Jurkat, Clone E6-1 (cell line): ENCODE measurements around the gene SRGAP2C.
"Not testable (repeated sequence)": the region's sequence is repeated elsewhere in the genome, so short reads cannot be mapped to it uniquely, and the experiment has no call there.

Experiments used
- DNase-seq: peaks from one replicate; pipeline ENCODE4 v3.0.0-alpha.2; 2011; ENCODE audit warnings: low read depth, low spot score
- H3K4me3 ChIP-seq: 2 replicates; pipeline ENCODE4 v1.5.1; 2011; ENCODE audit warnings: mild to moderate bottlenecking, low read length, control low read depth, moderate library complexity

Gene SRGAP2C

DNA sequence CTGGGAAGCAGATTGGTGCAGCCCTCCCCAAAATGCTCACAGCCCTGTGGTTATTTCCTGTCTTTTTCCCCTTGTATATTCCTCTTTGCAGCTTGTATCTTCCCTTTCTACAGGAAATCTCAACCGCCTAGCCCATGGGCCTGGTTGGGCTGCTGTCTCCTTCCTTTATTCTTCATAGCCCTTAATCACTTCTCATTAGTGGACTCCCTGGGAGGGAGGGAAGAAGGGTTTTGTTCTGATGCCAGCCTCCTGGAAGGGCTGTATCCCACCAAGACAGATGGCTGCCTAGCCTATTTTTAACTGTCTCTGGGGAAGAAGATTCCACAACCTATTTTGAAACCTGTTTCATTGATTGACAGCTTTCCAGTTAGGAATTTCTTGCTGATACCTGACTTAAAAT, 31.9 kb downstream of the SRGAP2C start:
- DNase-seq, H3K4me3 ChIP-seq: not testable (repeated sequence)

DNA sequence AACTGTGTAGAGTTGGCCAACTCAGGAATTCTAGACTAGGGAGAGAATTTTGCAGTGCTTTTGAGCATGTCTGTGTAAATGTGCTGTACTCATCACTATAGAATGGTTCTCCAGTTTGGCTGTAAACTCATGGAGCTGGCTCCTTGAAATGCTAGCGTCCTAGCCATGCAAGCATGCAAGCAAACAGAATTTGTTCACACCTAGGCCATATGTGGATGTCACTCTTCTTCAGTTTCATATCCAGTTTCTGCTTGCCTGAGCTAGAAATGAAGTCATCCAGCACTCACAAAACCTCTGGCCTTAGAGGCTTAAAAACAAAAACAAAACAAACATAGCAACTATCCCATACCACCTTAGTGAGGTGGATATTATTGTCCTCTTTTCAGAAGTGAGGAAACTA, 37.0 kb downstream of the SRGAP2C start:
- H3K4me3 ChIP-seq, DNase-seq: not testable (repeated sequence)

DNA sequence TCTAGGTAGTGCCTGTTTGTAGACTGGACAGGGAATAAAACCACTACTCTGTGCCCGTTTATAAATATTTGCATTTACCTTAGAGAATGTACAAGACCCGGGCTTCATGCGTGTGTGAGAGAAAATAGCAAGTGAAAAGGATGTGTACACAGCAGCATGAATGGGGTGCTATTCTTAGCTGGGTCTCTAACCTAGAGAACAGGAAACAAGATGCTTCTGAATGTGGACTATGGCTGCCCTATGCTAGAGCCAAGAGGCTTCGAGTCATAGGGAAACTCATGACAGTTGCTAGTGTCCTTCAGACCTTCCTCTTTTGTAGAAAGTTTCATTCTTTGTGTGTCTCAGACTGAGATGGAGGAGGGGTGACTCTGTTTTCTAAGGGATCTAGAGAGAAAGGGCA, 39.9 kb downstream of the SRGAP2C start:
- H3K4me3 ChIP-seq, DNase-seq: not testable (repeated sequence)

DNA sequence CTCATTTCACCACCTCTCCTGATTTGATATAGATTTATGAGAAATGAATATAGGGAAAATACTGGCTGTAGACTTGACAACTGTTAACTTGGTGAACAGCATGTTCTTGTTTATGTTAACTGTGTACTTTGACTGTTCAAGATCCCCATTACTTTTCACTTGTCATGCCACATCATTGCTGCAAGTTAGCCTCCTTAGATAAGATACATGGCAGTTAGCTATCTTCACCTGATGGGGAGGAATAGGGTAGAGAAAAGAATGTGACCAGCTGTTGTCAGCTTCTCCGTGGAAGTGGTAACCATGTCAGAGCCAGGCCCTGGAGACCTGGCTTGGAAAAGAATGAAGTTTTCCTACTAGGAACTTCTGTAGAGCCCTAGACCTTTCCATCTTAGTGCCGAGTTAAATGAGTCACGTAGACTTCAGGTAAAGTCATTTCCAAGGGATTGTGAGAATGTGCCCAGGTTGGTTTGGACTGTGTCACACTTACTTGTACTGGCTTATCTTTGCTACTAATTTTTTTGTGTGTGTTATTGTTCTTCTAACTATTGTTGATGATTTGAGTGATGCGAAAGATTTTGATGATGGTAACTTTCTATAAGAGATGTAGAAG, 41.6 kb downstream of the SRGAP2C start:
- not testable (repeated sequence) for H3K4me3 ChIP-seq, DNase-seq

DNA sequence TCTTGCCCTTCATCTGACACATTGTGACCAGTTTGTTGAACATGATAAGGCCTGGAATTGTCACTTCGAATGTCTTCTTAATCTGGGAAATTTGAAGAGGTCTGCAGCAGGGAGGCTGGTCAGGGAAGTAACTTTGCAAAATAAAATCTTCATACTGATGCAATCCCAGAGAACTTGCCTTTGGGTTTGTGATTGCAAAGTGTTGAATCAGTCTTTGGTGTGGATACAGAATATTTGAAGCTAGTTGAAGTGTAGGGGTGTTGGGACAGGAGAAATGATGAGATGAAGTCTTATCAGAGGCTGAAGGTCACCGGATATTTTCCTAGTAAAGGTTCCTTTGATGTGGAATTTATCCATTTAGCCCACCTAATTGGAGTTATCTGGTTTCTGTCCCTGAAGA, 42.1 kb downstream of the SRGAP2C start:
- DNase-seq: not testable (repeated sequence)

DNA sequence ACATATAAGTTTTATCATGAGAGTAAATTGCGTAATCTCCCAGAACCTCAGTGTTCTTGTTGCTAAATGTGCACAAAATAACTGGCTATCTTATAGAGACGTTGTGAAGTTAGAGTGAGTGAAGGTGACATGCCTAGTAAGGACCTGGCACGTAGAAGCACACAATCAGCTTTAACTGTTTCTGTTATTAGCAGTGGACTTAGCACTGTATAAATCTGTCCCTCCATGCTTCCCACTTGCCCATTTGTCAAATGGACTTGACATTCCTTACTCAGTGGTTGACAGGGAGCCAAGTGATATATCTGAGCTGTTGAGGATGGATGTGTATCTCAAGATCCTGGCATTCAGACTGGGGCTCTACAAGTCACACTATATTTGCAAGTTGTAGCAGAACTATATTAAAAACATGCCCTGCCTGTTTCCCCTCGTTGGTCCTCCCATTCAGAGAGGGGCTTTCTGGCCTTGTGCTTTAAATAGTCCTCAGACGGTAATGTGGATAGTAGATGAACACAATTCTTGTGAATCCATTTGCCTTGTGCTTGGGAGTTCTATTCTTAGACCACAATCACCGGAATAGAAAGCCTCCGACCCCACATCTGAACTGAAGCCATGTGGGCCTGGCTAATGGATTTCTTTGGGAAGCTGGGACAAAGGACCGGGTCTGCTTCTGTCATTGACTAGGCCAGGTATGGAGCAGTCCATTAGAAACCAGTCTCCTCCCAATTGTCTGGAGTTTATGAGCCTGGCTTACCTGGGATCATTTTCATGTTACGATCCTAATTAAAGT, 43.0 kb downstream of the SRGAP2C start:
- not testable (repeated sequence) for H3K4me3 ChIP-seq, DNase-seq

More for the DNA sequence above, 42.1 kb downstream of the SRGAP2C start:
- H3K4me3 ChIP-seq: not testable (repeated sequence)

DNA sequence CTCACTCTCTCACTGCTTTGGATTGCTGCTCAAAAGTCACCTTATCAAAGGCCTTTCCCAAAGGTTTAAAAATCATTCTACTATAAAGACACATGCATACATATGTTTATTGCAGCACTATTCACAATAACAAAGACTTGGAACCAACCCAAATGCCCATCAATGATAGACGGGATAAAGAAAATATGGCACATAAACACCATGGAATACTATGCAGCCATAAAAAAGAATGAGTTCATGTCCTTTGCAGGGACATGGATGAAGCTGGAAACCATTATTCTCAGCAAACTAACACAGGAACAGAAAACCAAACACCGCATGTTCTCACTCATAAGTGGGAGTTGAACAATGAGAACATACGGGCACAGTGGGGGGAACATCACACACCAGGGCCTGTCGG, 45.9 kb downstream of the SRGAP2C start:
- DNase-seq, H3K4me3 ChIP-seq: not testable (repeated sequence)

DNA sequence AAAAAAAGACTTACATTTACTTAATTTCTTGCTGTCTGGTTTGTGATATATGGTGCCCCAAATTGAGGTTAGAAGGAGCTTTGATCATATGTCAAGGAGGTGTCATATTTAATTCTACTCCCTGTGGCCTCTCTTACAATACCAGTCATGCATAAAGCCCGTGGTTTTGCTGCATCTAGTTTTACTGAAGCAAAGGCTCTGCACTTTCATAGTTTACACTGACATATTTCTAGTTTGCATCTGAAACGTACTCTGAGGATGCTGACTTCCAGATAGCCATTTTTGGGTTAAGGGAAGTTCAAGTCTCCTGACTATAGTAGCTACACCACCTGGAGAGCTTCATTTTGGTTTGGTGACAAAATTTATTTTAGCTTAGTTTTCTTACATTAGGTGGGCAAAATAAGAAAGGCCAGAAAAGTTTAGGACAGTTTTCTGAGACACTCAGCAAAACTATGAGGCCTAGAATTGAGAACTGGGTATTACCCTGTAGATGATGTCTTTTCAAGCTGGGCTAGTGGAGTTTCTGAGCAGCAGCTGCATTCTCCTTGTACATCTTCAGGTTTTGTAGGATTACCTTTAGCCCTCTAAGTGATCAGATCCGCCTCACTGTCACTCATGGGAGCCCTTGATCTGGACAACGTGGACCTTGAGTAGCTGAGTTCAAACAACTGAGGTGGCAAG, 47.8 kb downstream of the SRGAP2C start:
- H3K4me3 ChIP-seq, DNase-seq: not testable (repeated sequence)

DNA sequence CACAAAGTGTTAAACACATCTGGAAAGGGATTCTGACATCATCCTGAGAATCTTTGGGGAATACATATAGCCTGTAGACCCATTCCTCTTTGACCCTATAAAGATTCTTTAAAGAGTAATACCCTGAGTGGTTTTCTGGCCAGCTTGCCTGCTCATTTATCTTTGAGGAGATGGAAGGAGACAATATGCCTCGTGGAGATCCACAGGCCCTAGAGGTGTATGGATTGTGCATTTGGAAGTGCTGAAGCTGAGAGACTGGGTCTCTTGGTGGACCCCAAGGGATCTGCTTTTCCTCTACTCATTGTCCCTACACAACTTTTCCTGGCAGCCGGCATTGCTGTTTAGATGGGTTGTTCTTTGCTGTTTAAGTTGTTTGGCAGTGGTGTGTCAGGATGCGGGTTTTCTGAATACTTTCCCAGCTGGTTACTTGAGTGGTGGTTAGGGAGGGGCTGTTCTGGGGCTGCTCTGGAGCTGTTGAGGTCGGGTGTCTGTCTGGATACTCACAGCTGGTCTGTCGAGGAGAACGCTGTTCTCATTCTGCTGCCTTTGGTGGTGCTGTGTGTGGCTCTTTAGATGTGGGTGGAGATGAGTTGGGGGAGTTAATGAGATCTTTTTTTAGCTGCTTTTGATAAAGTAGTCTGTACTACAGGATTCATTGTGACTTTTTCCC, 49.5 kb downstream of the SRGAP2C start:
- not testable (repeated sequence) for H3K4me3 ChIP-seq, DNase-seq

DNA sequence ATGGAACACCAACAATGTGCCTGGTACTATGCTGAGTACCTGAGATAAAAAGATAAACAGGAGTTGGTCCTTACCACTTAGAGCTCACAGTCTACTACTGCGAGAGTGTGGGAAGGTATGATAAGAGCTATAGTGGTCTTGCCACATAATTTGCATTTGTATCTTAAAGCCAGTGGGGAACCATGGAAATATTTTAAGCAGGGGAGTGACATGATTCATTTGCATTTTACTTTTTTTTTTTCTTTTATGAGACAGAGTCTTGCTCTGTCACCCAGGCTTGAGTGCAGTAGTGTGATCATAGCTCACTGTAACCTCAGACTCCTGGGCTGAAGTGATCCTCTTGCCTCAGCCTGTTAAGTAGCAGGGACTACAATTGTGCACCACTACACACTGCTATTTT, 53.6 kb downstream of the SRGAP2C start:
- not testable (repeated sequence) for DNase-seq, H3K4me3 ChIP-seq

DNA sequence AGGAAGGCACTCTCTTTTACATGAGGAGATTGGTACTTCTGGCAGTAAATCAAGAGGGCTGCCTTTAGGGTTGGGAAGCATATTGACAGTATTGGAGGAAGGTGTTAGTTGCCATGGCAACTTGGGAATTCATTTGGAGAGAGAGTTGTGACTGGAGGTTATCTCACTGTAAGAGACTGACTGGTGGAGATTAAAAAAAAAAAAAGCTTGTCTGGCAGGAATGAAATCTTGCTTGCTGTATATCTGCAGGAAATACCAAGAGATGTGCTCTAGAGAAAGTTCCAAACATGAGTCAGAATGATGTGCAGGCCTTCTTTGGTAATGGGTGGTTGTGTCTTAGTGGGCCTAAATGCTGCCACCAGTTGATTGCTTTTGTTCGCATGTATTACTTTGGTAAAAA, 59.1 kb downstream of the SRGAP2C start:
- not testable (repeated sequence) for H3K4me3 ChIP-seq, DNase-seq

DNA sequence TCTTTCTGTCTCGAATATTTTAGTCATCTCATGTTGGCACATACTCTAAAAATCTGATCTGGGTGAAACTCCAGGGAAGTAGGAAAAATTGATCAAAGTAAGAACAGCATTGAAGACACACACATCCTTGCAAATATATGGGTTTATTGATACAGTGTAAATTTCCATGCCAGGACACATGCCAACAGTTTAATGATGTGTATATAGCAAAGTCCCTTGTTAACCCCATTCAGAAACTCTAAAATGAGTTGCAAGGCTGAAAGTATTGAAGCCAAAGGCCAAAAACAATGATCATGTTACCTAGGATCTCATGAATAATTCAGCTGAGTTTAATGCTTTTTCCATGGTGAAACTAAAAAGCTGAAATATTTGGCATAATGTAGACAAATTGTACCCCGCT, 61.6 kb downstream of the SRGAP2C start:
- H3K4me3 ChIP-seq, DNase-seq: not testable (repeated sequence)

DNA sequence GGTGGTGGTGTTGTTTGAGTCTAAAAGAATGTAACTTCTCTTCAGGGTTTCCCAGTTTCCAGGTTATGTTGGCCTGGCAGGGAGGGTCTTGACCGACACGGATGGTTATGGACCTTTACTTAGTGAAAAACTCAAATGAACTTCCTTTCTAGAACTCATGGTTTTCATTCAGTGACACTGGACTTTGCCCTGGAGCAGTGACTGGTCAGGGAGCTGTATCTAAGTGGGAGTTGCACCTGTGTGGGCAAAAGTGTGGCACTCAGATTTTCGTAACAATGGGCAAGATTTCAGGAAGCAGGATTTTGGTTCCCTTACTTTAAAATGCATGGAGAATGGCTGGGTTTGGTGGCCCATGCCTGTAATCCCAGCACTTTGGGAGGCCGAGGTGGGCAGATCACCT, 67.9 kb downstream of the SRGAP2C start:
- not testable (repeated sequence) for H3K4me3 ChIP-seq, DNase-seq

DNA sequence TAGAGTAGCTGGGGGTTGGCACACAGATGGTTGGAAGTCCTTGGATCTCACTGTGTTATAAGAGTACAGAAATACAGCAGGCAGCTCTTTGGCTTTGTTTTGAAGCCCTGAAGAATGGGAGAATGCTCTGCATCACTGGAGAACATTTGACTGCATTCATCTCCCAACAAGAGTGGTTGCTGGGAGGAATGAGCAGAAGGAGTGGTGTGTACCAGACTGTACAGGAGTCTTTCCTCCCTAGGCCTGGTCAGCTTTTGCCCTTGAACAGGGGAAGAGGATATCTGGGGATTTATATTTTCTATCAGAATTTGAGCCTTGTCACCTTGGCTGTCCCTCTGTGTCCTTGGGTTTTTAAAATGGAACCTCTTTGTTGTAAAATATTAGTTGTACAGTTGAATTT, 69.8 kb downstream of the SRGAP2C start:
- DNase-seq, H3K4me3 ChIP-seq: not testable (repeated sequence)

DNA sequence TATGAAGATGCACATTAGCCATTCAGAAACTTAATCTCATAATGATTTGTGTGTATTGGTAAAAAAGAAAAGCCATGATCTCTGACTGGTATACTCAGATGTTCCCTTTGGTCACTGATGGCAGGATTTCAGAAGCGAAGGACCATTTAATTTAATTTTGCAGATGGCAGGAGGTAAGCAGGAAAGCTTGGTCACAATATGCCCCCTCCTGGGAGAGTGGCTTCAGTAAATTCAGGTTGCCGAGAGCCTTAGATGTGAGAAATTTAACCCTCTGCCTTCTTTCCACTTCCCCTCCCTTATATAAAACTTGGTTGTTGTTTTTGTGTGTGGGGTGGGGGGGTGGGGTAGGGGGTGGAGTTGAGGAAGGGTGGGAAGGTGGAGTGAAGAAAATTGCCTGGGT, 72.9 kb downstream of the SRGAP2C start:
- DNase-seq: not testable (repeated sequence)

DNA sequence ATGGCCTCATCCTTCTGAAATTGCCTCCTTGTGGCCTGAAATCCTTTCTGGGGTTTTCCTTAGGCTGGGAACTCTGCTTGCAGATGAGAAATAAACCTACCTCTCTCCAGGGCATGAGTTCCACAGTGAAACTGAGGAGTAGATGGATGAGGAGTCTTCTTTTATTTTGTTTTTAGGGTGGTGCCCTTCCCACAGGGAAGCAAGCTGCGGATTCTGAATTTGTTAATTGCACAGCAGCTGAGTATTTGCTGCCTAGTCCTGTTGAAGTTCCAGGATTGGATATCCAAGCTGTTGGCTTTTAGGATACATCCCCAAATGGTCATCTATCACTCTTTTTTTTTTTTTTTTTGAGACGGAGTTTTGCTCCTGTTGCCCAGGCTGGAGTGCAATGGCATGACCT, 73.4 kb downstream of the SRGAP2C start:
- DNase-seq, H3K4me3 ChIP-seq: not testable (repeated sequence)

More for the DNA sequence above, 72.9 kb downstream of the SRGAP2C start:
- H3K4me3 ChIP-seq: not testable (repeated sequence)

DNA sequence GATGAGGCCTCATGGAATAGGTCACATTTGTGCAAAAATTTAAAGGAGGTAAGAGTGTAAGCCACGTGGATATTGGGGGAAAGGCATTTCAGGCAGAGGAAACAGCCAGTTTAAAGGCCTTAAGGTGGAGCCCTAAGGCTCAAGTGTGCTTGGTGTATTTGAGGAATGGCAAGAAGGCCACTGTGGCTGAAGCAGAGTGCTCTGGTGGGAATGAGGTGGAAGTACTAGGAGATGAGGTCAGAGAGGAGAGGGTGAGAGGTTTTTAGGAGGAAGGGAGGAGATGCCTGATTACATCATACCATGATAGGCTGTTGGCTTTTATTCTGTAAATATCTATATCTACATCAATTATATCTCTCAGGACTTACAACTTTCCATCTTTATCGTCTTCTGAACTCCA, 75.4 kb downstream of the SRGAP2C start:
- DNase-seq: not testable (repeated sequence)

DNA sequence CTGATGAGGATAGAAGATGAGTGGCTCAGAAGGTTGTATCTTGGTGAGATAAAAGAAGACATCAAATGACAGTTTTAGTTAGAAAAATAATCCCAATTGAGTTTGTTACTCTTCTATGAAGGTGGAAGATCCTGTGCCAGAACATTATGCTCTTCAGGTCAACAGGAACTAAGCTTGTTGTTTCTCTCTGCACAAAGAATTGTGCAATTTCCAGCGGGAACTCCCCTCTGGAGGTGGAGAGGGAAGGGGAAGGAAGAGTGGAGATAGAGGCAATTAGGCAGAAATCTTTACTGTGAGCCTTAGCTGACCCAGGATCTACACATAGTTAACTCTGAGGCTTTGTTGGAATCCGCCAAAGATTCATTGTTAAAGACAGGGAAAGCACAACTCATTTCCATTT, 77.4 kb downstream of the SRGAP2C start:
- DNase-seq, H3K4me3 ChIP-seq: not testable (repeated sequence)

More for the DNA sequence above, 75.4 kb downstream of the SRGAP2C start:
- not testable (repeated sequence) for H3K4me3 ChIP-seq

DNA sequence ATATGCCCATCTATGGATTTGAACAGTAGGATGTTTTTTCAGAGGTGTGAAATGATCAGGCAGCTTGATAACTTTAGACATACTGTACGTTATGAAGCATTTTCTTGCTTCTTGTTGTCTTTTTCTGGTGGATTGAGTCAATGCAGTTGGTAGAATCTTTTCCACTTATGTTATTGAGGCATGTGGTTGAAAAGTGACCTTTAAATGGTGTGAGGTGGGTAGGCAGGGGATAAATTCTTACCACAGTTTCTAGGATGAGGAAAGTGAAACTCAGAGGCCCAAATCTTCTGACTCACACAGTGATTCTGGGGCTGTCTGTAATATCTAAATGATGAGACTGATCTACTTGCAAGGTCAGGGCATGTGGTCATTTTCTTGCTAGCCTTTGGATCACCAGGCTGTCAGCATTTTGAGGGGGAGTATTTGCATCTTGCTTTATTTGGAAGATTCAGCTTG, 79.0 kb downstream of the SRGAP2C start:
- not testable (repeated sequence) for H3K4me3 ChIP-seq, DNase-seq
